COLO829 (cell line): Measurements from ENCODE around the gene CLDN19.
"Not testable (repeated sequence)": the region's sequence is repeated elsewhere in the genome, so short reads cannot be mapped to it uniquely, and the experiment has no call there.

ENCODE experiments used
- DNase-seq: peaks from one replicate; pipeline ENCODE4 v3.0.0; 2012; ENCODE audit warnings: low spot score

Gene CLDN19

DNA sequence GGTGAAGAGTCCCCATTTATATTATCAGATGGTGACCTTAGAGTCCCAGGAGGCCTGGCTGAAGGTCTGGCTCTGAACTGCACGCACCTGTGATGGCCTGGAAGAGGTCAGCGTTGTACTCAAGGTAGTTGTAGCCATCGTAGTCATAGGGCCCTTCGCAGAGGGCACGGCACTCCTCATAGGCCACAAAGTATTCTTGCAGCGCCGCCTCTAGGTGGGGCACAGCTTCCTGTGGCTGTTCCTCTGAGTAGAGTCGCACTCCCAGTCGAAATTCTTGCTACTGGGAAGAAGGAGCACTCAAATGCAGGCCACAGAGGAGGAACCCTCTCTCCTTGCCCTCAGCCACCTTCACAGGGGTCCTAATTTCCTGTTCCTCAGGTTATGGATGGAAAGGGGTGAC is 19.1 kb upstream of the CLDN19 start:
- DNase-seq: no peak

- DNase-seq: no peak
Observed at GRCh38 chr1:42758641-42759040, 18.6 kb upstream of the CLDN19 start.

DNA sequence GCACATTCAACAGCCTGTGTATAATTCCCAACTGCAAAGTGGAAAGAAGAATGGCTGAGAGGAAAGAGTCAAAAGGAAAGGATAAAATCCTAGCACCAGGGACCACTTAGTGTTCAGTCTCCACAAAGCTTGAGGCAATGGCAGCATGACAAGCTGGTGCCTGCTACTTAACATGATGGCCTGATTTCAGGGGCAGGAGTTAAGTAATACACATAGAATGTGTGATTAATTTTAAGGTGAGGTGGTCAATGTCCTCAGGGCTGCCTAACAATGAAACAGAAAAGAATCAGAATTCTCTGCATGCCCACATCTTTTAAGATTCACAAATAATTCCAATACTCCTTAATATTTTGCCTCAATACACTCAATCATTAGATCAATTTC is 17.8 kb upstream of the CLDN19 start:
- no peak for DNase-seq

DNA sequence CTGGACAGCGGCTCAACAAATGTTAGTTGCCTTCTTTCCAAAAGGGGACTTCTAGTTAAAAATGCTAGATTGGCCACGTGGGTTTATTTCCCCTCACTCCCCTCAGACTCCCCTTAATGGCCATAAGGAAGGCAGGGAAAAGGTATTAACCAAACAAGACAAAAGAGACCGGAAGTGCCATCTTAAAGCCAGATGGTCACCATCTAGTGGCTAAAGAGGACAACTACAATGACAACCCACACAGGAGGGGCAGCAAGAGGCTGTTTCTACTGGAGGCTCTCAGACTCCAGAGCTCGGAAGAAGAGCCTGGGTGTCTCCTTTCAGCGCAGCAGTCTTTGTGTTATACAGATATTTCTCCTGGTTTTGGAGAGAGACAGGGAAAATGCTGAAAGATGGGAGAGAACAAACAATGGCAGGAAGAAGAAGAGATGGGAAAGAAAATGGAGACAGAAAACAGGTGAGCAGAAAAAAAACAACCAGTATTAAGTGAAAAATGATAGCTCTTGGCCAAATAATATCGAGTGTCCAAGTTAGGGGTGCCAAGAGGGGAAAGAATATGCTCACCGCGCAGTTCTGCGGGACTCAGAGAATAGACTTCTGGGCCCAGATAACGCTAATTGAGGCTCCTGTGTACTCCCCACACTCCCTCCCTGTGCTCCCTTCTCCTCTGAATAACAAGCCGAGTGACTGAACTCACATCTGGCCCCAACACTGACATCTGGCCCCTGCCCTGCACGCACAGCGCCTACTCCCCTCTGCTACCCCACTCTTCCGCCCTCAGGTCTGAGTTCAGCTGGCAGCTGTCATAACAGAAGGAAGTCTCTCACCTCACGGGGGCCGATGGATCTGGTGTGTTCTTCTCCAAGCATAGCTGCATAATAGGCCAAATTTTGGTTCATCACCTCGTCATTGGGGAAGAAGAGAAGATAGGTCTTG is 17.2 kb upstream of the CLDN19 start:
- peak; percentile 44 for DNase-seq

GRCh38 chr1:42753070-42753469 is 13.0 kb upstream of the CLDN19 start:
- no peak for DNase-seq

DNA sequence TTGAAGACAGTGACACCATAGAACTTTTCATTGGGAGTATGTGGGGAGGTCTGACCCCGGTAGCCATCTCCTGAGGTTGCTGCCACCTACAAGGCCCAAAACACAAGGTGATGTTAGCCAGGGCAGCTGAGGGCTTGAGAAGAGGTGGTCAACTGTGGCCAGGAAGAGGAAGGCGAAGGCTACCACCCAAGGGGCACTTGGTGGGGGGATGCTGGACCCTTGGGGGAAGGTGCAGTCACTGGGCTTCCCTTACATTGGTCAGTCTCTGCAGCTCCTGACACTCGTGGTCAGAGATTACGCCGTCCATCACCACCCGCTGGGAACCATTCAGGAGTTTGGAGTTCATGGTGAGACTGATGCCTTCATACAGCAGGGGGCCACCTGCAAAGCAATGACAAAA is 12.2 kb upstream of the CLDN19 start:
- DNase-seq: no peak

DNA sequence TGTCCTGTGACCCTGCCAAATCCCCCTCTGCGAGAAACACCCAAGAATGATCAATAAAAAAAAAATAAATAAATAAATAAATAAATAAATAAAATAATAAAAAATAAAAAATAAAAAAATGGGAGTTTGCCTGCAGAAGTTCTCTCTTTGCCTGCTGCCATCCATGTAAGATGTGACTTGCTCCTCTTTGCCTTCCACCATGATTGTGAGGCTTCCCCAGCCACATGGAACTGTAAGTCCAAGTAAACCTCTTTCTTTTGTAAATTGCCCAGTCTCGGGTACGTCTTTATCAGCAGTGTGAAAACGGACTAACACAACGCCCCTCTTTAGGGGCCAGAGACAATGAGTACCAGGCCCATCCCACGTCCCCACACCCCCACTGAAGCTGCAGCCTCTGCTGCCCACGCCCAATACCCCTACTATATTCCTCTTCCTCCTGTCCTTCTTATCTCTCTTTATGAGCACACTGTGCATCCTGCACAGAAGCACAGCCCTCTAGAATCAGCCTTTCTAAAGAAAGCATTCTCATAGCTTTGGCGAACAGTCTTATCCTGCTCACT is 11.6 kb upstream of the CLDN19 start:
- DNase-seq: not testable (repeated sequence)

DNA sequence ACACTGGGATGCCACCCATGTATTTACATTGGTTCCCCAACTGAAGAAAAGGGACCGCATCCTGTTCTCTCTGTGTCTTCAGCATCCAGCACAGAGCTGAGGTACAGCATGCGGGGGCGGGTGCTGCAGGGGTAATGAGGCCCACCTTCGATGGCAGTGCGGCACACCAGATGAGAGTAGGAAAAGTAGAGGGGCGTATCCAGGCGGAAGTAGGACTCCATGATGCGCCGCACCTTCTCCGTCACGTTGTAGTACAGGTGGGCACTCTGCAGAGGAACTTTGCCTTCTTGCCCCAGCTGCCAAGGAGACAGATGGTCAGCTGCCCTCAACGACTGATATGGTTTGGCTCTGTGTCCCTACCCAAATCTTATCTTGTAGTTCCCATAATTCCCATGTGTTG is 10.0 kb upstream of the CLDN19 start:
- DNase-seq: no peak

GRCh38 chr1:42748461-42749410 is 8.7 kb upstream of the CLDN19 start:
- no peak for DNase-seq

DNA sequence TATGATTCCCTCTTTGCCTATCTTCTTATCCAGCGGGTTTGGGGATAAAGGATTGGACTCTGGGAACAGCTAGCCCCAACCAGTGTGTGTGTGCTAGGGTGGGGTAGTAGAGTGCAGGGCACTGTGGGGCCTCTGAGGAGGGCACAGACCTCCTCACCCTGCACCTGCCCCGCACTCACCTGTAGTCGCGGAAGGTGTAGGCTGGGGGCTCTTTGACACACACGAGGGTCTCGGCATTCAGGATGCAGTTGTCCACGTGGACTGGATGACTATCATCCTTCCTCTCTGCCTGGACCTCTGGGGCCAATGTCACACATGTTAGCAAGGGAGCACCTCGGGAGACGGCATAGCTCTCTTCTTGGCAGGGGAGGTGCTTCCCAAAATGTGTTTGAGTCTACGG is 8.0 kb upstream of the CLDN19 start:
- DNase-seq: no peak

DNA sequence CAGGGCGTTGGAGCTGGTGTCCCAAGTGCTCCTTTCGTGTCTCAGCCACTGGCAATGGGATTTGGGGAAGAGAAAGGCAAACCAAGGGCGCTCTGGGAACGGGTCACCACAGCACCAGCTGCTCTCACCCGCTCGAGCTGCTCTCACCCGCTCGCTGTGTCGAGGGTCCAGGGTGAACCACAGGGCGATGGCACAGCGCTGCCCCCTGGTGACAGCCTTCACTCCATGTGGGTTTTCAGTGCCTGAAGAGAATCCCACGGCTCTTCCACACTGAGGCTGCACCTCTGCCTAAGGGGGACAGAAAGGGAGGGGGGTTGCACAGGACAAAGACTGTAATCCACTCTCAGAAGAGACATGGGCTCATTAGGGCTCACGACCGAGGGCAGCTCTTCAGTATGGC is 7.1 kb upstream of the CLDN19 start:
- DNase-seq: no peak

GRCh38 chr1:42746436-42747105 is 6.5 kb upstream of the CLDN19 start:
- DNase-seq: no peak

- no peak for DNase-seq
Observed at GRCh38 chr1:42745851-42746250, 5.8 kb upstream of the CLDN19 start.

DNA sequence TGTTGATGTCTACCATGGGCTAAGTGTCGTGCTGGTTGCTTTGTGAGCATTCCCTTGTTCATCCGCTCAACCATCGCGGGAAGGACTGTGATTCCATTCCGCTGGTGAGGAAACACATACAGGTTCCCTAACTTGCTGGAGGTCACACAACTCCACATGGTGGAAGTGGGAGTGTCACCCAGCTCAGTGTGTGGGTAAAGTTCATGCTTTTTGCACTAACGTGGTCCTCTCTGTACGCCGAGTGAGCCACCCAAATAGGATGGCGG is 4.0 kb upstream of the CLDN19 start:
- DNase-seq: no peak

- no peak for DNase-seq
Observed at GRCh38 chr1:42743317-42744147, 3.5 kb upstream of the CLDN19 start.

DNA sequence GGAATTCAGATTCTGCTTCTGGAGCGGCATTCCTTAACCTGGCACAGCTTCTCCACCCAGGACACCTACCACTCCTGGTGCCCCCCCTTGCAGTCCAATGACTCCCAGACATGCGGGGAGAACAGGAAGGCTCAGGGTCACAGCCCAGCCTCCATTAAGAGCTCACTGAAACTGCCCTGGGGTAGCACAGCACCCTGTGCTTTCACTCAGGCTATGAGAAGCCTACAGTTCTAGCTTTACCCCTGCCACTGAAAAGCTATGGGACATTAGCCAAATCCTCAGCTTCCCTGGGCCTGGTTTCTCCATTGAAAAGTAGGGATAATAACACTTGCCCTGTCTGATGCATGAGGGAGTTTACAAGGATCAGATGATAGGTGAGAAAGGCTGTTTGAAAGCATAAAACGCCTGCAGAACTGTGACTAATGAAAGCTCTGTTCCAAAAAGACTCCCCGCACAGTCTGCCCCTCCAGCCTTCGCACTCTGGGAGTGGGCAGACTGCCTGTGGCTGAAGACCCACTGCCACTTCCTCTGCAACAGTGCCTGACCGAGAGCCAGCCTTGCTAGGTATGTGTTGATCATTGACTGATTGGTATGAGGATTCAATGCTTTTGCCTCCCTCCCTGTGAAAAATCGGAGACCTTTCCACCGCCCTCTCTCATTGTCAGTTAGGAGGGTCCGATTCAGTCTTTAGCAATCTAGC is 2.7 kb upstream of the CLDN19 start:
- no peak for DNase-seq

DNA sequence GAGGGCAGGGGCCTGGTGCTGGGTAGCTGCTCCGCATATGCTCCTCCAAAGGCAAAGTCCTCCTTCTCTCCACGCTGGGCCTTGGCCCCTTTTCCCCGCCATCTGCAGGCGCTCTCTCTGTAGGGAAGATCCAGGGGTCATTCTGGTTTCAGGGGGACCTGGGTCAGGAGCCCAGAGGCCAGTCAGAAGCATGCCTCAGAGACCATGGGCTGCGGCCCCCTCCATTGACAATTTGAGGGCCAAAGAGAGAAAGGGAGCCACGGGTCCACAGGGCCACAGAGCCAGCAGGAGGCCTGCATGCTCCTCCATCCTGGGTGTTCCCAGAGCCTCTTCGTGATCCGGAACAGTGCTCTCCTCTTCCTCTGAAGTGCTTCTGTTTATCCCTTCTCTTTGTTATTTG is 2.1 kb upstream of the CLDN19 start:
- no peak for DNase-seq

GRCh38 chr1:42741706-42742105 is 1.7 kb upstream of the CLDN19 start:
- DNase-seq: no peak

DNA sequence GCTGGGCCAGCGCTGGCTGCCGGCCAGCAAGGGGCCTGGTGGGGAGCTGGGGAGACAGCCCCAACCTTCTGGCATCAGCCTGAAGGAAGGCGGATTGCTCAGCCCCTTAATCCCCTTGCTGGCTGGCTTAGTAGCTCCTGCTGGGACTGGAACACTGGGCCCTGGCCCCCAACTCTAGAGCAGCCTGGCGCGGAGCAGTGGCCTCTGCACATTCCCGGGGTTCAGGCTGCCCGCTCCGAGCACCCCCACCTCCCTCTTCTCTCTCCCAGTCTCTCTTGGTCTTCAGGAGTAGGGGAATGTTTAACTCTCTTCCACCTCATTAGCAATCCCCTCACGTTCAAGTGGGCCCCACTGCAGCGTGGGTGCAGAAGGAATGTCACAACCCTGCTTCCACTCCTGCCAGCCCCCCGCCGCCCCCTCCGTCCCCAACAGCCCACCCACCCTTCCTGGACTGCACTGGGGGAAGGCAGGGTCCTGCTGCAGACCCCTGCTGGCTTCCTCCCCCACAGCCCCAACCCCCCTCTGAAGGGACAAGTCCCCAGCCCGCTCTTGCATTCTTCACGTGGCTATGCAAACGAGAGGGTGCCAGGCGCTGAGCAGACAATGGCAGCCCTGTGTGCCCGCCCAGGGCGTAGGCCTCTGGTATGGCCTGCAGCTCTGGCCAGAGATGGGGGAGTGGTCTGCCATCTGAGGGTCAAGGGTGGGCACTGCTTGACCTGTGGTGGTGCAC is 980 bp upstream of the CLDN19 start:
- DNase-seq: no peak

GRCh38 chr1:42738678-42739226 is 1.3 kb downstream of the CLDN19 start:
- DNase-seq: no peak
